Measurements from ENCODE around the gene IL2RA.

IL2RA gene

GRCh38 chr10:6092731-6093130 is 30.6 kb upstream of the IL2RA start:
- Mint-ChIP-seq H3K4me1 (peaks cover 76% of the 10 kb centered on the region), H3K27me3 (peaks cover 4% of the 10 kb centered on the region), H3K27ac (no peak overlapping the region), H3K9me3 (no peaks in the 10 kb centered on the region), H3K4me3 (no peak overlapping the region), H3K36me3 (peaks cover 36% of the 10 kb centered on the region)
- CTCF ChIA-PET, result interaction anchor here (0.9 to 3.3 kb wide), 4 partner anchors 18 to 312 kb away, joined by 3 to 15 read pairs (median 4); no protein-coding TSS in a partner anchor
- no peak for DNase-seq

GRCh38 chr10:6091630-6092029 is 29.5 kb upstream of the IL2RA start:
- DNase-seq, result peak; percentile 25
- H3K4me3 Mint-ChIP-seq, result peak overlapping the region; percentile 66
- H3K36me3 Mint-ChIP-seq, result peaks cover 28% of the 10 kb centered on the region
- peak overlapping the region; percentile 76 for H3K27ac Mint-ChIP-seq
- H3K27me3 Mint-ChIP-seq, result peaks cover 4% of the 10 kb centered on the region
- CTCF ChIA-PET, result interaction anchor here (0.7 to 3.3 kb wide), 5 partner anchors 19 to 310 kb away, joined by 3 to 15 read pairs (median 3); partner anchors contain the start of gene PFKFB3
- H3K4me1 Mint-ChIP-seq, result peaks cover 79% of the 10 kb centered on the region
- H3K9me3 Mint-ChIP-seq, result no peaks in the 10 kb centered on the region

- Mint-ChIP-seq H3K27ac (peak overlapping the region; percentile 73), H3K9me3 (no peaks in the 10 kb centered on the region), H3K36me3 (peaks cover 25% of the 10 kb centered on the region), H3K4me3 (peak overlapping the region; percentile 98), H3K27me3 (peaks cover 4% of the 10 kb centered on the region), H3K4me1 (peaks cover 76% of the 10 kb centered on the region)
- CTCF ChIA-PET, result interaction anchor here (0.9 to 3.3 kb wide), 8 partner anchors 17 to 316 kb away, joined by 3 to 15 read pairs (median 4); no protein-coding TSS in a partner anchor
- peak; percentile 54 for DNase-seq
Observed at GRCh38 chr10:6089334-6090219, 27.4 kb upstream of the IL2RA start.

DNA sequence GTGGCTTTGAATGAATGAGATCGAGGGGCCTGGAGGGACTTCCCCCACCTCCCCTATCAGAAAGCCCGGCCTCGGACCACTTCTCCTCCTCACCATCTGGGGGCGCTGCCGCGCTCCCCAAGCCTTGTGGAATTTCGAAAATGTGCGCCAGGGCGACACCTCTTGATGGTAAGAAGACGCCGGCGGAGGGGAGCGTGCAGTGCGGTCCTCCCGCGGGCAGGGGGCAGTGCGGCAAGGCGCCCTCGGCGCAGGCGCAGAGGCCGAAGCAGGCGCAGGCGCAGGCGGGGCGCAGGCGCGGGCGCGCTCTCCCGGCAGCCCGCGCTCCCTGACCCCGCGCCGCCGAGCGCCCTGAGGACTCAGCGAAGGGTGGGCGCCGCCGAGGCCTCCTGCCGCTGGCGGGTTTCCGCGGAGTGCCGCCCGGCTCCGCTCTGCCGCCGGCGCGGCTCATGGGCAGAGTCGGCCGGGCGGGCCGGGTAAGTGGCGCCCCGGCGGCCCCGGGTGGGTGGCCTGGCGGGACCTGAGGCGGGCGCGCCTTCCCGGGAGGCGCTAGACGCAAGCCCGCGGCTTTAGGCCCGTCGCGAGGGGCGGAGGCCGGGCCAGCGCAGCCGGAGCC is 26.7 kb upstream of the IL2RA start, which contains the start of gene RBM17:
Gene RBM17, plus strand, starts transcription at position 314 of the 613 bp plus-strand sequence. CDS start 8,032 bp downstream, outside the sequence.
- CTCF ChIA-PET, result interaction anchor here (0.9 to 3.4 kb wide), 8 partner anchors 14 to 313 kb away, joined by 3 to 47 read pairs (median 22); partner anchors contain the start of genes IL2RA and PFKFB3
- Mint-ChIP-seq H3K36me3 (peaks cover 21% of the 10 kb centered on the region), H3K4me3 (peak within 1 kb of the TSS; percentile 98), H3K27ac (peak within 1 kb of the TSS; percentile 75), H3K27me3 (peaks cover 4% of the 10 kb centered on the region), H3K9me3 (no peaks in the 10 kb centered on the region), H3K4me1 (peaks cover 75% of the 10 kb centered on the region)
- DNase-seq, result peak; percentile 96

DNA sequence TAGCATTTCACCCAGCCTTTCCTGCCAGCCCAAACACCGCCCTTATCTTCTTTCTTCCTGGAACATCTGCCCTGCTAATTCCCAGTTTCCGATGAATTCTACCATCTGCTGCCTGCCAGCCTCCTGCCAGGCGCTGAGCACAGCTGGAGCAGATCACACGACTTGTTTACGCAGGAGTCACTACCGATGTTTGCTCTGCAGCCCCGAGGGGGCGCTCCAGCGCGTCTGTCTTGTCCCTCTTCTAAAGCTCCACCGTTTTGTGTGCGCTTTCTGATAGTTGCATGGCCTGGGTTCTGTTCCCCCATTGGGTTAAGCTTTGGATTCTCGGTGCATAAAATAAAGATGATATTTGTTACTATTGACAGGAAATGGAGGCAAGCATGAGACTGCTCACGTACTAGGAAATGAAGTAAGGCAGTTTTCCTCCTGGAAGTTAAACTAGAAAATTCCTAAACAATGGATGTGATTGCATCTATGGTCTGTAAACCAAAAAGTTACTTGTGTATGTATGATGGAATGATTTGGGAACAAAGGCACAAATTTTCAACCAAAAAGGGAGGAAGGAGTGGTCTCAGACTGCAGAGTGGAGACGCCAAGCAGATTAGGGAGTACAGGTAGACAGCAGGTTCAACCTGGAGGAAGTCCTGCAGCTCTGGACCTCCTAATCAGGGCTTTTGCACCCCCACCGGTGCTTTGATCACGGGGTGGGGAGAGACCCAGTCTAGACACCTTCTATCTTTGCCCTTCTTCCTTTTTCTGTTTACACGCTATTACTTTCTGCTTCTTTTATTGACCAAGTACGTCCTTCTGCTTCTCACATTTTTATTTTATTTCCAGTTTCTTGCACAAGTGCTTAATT is 24.4 kb upstream of the IL2RA start:
- Mint-ChIP-seq H3K9me3 (peaks cover 8% of the 10 kb centered on the region), H3K36me3 (peaks cover 26% of the 10 kb centered on the region), H3K27ac (peak overlapping the region; percentile 92), H3K4me3 (peak overlapping the region; percentile 70), H3K27me3 (peaks cover 4% of the 10 kb centered on the region), H3K4me1 (peaks cover 82% of the 10 kb centered on the region)
- peak; percentile 91 for DNase-seq
- CTCF ChIA-PET, result interaction anchor here (0.6 to 3.4 kb wide), 35 partner anchors 11 to 538 kb away, joined by 3 to 69 read pairs (median 4); partner anchors contain the start of genes IL2RA and PFKFB3

DNA sequence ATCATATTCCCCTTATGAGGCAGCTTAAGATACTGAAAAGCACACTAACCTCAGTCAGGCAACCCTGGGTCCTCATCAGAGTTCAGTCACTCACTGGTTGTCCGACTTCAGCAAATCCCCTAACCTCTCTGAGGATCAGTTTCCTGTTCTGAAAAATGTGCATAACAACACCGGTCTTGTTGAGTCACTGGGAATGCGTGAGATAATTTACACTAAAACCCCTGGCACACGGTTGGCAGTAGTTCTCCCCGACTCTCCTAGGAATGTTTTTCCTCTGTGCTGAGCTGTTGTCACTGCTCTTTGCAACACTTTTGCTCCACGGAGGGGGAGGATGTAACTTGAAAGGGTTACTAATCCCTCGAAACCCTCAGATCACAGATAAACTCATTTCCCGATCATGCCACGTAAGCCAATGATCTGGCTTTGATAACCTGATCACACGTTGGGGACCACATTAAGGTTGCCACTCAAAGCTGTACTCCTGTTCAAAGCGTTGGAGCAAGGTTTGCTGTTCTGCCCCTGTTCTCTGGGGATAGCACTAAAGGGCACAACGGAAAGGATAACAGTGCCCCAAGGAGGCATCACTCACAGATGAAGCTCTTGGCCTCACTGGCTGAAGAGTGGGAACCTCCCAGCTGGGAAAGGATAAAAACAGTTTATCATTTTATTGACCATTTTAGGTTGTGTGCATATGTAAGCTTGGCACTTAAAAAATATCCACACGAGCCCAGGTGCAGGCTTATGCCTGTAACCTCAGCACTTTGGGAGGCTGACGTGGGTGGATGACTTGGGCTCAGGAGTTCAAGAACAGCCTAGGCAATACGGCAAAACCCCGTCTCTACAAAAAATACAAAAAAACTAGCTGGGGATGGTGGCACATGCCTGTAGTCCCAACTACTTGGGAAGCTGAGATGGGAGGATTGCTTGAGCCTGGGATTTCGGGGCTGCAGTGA is 21.6 kb upstream of the IL2RA start:
- H3K36me3 Mint-ChIP-seq, result peaks cover 12% of the 10 kb centered on the region
- CTCF ChIA-PET, result interaction anchor here (0.7 to 3.9 kb wide), 12 partner anchors 9 to 454 kb away, joined by 3 to 28 read pairs (median 6); partner anchors contain the start of gene PFKFB3
- H3K4me3 Mint-ChIP-seq, result peak overlapping the region; percentile 75
- H3K27ac Mint-ChIP-seq, result peak overlapping the region; percentile 96
- peaks cover 4% of the 10 kb centered on the region for H3K27me3 Mint-ChIP-seq
- H3K4me1 Mint-ChIP-seq, result peaks cover 78% of the 10 kb centered on the region
- H3K9me3 Mint-ChIP-seq, result peaks cover 8% of the 10 kb centered on the region
- DNase-seq, result peak; percentile 74

DNA sequence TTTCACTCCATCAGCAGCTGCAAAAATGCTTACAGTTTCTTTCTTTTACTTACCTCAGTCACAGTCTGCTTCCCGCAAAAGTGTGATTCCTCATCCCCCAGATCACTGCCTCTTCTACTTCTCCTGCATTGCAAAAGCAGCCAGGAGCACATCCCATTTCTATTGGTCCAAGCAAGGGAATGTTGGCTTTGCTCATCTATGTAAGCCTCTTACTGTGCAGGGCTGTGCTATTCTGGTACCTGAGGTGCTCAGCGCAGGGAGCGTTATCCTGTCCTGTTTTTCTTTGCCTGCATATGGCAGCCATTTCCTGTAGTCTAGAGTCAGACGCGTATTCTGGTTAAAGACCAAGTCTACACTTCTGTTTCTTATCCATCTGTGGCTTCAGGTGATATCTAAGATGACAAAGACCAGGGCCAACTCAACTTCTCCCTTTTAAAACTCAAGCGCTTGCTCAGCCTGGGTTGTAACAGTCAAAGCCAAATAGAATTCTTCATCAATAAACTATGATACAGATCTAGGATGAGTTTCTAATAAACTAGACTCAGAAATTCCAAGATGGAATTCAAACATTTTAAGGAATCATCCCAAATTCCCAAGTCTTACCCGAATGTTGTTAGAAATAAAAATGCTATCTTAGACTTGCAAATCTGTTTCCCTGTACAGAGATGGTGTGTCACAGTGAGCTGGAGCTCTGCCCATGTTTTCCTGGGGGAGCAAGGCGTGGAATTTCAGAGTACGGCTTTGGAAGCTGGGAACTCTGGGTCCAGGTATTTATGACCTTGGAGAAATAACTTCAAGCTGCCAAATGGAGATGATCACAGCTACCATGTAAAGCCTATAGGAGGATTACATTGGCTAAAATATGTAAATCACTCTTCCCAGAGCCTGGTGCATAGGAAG is 20.6 kb upstream of the IL2RA start:
- CTCF ChIA-PET, result interaction anchor here (1.0 to 3.9 kb wide), 7 partner anchors 11 to 120 kb away, joined by 3 to 28 read pairs (median 8); partner anchors contain the start of gene PFKFB3
- peaks cover 14% of the 10 kb centered on the region for H3K36me3 Mint-ChIP-seq
- H3K4me1 Mint-ChIP-seq, result peaks cover 71% of the 10 kb centered on the region
- DNase-seq, result no peak
- H3K27me3 Mint-ChIP-seq, result peaks cover under 1% of the 10 kb centered on the region
- H3K27ac Mint-ChIP-seq, result peak overlapping the region; percentile 96
- peaks cover 8% of the 10 kb centered on the region for H3K9me3 Mint-ChIP-seq
- H3K4me3 Mint-ChIP-seq, result peak overlapping the region; percentile 75

DNA sequence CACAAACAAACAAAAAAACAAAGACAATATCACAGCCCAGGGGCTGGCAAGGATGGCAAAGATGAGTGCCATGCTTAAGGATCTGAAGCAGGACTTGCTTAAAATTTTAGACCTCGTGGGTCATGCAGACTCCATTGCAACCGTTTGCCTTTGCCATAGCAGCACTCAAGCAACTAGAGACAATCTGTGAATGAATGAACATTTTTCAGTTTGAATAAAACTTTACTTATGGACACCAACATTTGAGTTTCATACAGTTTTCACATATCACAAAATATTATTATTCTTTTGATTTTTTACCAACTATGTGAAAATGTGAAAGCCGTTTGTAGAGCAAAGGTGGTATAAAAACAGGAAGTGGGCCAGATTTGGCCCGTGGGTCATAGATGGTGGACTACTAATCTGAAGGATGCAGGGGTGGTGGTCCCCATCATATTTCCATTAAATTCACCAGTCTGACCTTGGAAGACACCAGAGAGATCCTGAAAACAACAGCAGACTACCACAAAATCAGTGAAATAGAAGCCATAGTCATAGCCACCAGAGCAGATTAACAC is 18.3 kb upstream of the IL2RA start:
- Mint-ChIP-seq H3K4me1 (peaks cover 64% of the 10 kb centered on the region), H3K36me3 (peaks cover 14% of the 10 kb centered on the region), H3K9me3 (peaks cover 8% of the 10 kb centered on the region), H3K27ac (no peak overlapping the region), H3K4me3 (no peak overlapping the region), H3K27me3 (peaks cover 16% of the 10 kb centered on the region)
- CTCF ChIA-PET, result interaction anchor here (1.4 to 1.6 kb wide), 2 partner anchors 12 to 67 kb away, joined by 4 to 5 read pairs; no protein-coding TSS in a partner anchor
- no peak for DNase-seq

DNA sequence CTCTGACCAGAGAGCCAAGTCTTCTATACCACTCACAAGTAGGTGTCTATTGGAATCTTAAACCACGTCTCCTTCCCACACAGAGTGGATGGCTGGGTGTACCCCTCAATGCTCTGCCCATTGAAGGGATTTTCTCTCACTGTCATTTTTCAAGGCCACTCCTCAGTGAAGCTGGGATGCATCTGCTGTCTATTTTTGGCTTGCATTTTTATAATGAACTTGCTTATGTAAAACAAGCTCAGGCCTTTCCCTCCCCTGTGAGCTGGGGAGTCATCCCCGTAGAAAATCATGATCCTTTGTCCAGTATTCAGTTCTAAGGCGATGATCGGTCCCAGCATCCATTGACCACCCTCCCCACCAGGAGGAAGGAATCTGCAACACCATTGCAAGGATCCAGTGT is 16.9 kb upstream of the IL2RA start:
- H3K36me3 Mint-ChIP-seq, result peaks cover 14% of the 10 kb centered on the region
- H3K4me3 Mint-ChIP-seq, result no peak overlapping the region
- H3K4me1 Mint-ChIP-seq, result peaks cover 66% of the 10 kb centered on the region
- CTCF ChIA-PET, result no interaction called here
- peaks cover 26% of the 10 kb centered on the region for H3K27me3 Mint-ChIP-seq
- H3K9me3 Mint-ChIP-seq, result peaks cover 8% of the 10 kb centered on the region
- no peak overlapping the region for H3K27ac Mint-ChIP-seq
- DNase-seq, result no peak

DNA sequence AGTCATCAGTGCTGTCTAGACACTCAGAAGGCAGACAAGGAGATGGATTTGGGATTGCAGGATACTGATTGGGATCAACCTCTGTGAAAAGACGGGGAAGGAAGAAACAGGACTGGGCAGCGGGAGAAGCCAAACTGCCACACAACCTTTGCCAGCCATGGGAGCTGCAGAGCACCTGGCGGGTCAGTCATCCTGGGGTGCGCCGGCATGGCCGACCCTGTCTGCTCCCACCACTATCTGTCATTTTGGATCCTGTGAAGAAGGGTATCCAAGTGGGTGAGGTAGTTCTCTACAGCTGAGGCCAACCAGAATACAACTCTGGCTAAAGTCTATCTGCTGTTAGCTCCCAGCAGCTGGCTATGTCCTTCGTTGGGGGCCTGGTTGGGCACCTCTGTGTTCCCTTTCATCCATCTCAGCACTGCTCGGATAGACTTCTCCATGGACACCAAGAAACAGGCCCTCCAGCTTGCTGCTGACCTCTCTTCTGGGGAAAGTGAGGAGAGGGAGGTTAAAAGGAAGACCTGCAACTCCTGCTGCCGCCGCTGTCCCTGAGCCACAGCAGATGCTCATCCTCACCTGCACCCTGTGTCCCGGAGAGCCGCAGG is 15.0 kb upstream of the IL2RA start:
- Mint-ChIP-seq H3K36me3 (peaks cover 7% of the 10 kb centered on the region), H3K4me1 (peaks cover 65% of the 10 kb centered on the region), H3K27me3 (peaks cover 26% of the 10 kb centered on the region), H3K9me3 (peaks cover 5% of the 10 kb centered on the region), H3K27ac (no peak overlapping the region), H3K4me3 (no peak overlapping the region)
- CTCF ChIA-PET, result interaction anchor here (5.0 kb wide), 1 partner anchor 10 kb away, joined by 44 read pairs; no protein-coding TSS in a partner anchor
- DNase-seq, result no peak

All from activated naive CD4-positive, alpha-beta T cell treated with anti-CD3 and anti-CD28 coated beads, Interleukin-2, amount 10 ng/mL, durations not matched to agents 7 days and 5 days (primary cell).